NCI-H2227 (cell line): ENCODE measurements around the gene GNA12.

Source experiments
- DNase-seq: peaks from one replicate; lab custom pipeline; 2025; ENCODE audit not compliant: unreplicated experiment; lab: John Stamatoyannopoulos, UW

The GNA12 gene

GRCh38 chr7:2805213-2805944 is 38.7 kb downstream of the GNA12 start:
- DNase-seq = no peak

GRCh38 chr7:2804227-2804763 is 39.8 kb downstream of the GNA12 start:
- DNase-seq = no peak

GRCh38 chr7:2803755-2804154 is 40.4 kb downstream of the GNA12 start:
- no peak for DNase-seq

- DNase-seq = no peak
Observed at GRCh38 chr7:2803342-2803692, 40.8 kb downstream of the GNA12 start.

- DNase-seq = peak; percentile 13
Observed at GRCh38 chr7:2802504-2803341, 41.4 kb downstream of the GNA12 start.

GRCh38 chr7:2802101-2802500 is 42.0 kb downstream of the GNA12 start:
- no peak for DNase-seq

GRCh38 chr7:2800931-2801688 is 43.0 kb downstream of the GNA12 start:
- DNase-seq = no peak

- DNase-seq = no peak
Observed at GRCh38 chr7:2800220-2800930, 43.7 kb downstream of the GNA12 start.

- no peak for DNase-seq
Observed at GRCh38 chr7:2799253-2799652, 44.9 kb downstream of the GNA12 start.

GRCh38 chr7:2798669-2799068 is 45.4 kb downstream of the GNA12 start:
- no peak for DNase-seq

GRCh38 chr7:2796358-2797352 is 47.5 kb downstream of the GNA12 start:
- no peak for DNase-seq

GRCh38 chr7:2795906-2796305 is 48.2 kb downstream of the GNA12 start:
- DNase-seq = no peak

GRCh38 chr7:2794836-2795636 is 49.1 kb downstream of the GNA12 start:
- DNase-seq = no peak

- DNase-seq = no peak
Observed at GRCh38 chr7:2792856-2793487, 51.1 kb downstream of the GNA12 start.

GRCh38 chr7:2792235-2792634 is 51.9 kb downstream of the GNA12 start:
- no peak for DNase-seq

GRCh38 chr7:2791390-2791789 is 52.7 kb downstream of the GNA12 start:
- DNase-seq = no peak

- DNase-seq = no peak
Observed at GRCh38 chr7:2787251-2787951, 56.7 kb downstream of the GNA12 start.
